NCI-H1694 (cell line): ENCODE measurements around the gene TNRC6B.
"Not testable (repeated sequence)": the region's sequence is repeated elsewhere in the genome, so short reads cannot be mapped to it uniquely, and the experiment has no call there.

Source experiments
- DNase-seq: peaks from one replicate; lab custom pipeline; 2025; lab: John Stamatoyannopoulos, UW

The TNRC6B gene

GRCh38 chr22:40183029-40183581 is 5.4 kb downstream of the TNRC6B start:
- no peak for DNase-seq

DNA sequence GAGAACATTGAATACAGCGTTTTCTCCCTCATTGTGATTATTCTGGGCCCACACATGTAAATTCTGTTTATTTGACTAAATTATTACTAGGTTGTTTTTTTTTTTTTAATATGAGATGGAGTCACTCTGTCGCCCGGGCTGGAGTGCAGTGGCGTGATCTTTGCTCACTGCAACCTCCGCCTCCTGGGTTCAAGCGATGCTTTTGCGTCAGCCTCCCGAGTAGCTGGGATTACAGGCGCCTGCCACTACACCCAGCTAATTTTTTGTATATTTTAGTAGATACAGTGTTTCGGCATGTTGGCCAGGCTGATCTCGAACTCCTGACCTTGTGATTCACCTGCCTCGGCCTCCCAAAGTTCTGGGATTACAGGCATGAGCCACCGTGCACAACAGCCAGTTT is 5.9 kb downstream of the TNRC6B start:
- DNase-seq, result not testable (repeated sequence)

- DNase-seq, result no peak
Measured at GRCh38 chr22:40187389-40187788, 9.7 kb downstream of the TNRC6B start.

DNA sequence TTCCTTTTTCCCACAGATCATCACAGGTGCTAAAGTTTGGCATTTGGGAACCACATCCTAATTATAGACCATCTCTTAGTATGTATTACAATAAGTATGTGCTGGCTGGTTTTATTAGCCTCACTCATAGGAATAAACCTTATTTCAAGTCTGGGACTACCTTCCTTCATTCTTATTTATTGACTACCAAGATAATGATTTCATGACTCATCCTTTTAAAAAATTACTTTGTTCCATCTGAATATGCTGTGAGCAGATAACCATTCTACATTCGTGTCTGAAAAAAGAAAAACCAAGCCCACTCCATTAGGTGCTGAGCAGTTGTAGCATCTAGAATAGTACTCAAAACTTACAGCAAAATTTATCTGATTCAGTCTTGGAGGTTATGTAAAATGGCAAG is 12.3 kb downstream of the TNRC6B start:
- no peak for DNase-seq

GRCh38 chr22:40190501-40190900 is 12.8 kb downstream of the TNRC6B start:
- DNase-seq, result no peak

GRCh38 chr22:40193429-40194421 is 16.0 kb downstream of the TNRC6B start:
- DNase-seq, result peak; percentile 32

- DNase-seq, result no peak
Measured at GRCh38 chr22:40194656-40195055, 16.9 kb downstream of the TNRC6B start.

DNA sequence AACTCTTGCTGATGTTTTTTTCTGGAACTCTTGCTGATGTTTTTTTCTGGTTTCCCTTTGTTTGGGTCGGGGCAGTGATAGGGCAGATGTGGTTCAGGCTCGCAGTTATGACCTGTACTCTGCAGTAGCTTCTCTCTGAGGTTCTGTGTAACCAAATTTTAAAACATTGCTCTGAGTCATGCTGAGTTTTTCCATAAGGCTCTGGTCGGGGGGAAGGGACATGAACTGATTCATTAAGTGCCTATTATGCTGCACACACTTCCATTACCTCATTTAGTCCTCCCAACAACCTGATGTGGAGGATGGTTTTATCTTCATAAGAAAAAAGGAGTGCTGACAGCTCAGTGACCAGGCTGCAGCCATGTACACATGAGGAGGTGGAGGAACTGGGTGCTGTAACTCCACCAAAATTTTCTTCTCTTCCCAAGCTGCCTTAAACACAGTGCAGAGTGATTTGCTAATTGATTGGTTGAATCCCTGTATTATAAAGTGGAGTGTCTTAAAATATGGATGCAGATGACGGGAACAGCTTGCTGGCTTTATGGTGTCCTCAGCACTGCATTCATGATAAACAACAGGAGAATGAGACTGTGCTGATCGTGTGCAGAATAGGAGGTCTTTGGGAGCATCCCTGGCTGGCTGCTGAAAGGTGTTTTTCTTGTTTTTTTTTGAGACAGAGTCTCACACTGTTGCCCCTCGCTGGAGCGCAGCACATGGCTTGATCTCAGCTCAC is 19.1 kb downstream of the TNRC6B start:
- DNase-seq, result no peak

GRCh38 chr22:40197421-40197820 is 19.7 kb downstream of the TNRC6B start:
- DNase-seq, result not testable (repeated sequence)

DNA sequence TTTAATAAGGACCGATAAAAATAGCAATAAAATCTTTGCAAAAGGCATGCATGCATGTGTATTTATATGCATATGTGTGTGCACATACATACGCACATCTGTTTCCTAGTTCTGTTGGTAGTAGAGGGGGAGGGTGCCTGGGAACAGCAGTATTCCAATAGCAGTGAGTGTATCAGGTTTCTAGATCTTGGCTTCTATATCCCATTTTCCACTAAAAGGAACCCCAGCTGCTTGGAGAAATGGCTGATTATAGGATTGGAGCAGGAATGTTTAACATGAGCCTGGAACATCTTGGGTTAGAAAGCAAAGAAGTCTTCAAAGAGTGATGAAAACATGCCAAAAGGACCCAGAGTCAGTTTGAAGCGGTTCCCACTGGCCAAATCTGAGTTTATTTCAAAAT is 21.0 kb downstream of the TNRC6B start:
- DNase-seq, result no peak

GRCh38 chr22:40199223-40199622 is 21.5 kb downstream of the TNRC6B start:
- DNase-seq, result no peak

GRCh38 chr22:40199852-40200251 is 22.1 kb downstream of the TNRC6B start:
- no peak for DNase-seq

- no peak for DNase-seq
Measured at GRCh38 chr22:40200795-40201530, 23.2 kb downstream of the TNRC6B start.

- DNase-seq, result no peak
Measured at GRCh38 chr22:40202225-40202944, 24.7 kb downstream of the TNRC6B start.

DNA sequence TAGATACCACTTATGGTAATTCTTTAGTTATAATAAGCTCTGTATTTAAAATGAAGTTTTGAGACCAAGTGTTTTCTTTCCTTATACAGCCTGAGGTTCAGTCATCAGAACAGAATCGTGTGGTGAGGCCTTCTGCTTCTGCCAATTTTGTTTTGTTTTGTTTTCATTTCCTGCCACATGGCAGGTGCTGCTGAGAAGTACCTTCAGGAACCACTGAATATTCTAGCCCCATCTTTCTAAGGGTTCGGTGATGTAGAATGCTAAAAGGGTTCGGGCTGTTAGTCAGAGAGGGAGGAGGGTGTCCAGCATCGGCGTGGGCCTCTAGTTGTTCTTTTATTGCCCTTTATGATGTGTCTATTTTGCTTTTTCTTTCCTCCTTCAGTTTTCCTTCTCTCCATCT is 25.8 kb downstream of the TNRC6B start:
- no peak for DNase-seq

- DNase-seq, result no peak
Measured at GRCh38 chr22:40204321-40205116, 26.8 kb downstream of the TNRC6B start.

- no peak for DNase-seq
Measured at GRCh38 chr22:40206561-40206960, 28.8 kb downstream of the TNRC6B start.

DNA sequence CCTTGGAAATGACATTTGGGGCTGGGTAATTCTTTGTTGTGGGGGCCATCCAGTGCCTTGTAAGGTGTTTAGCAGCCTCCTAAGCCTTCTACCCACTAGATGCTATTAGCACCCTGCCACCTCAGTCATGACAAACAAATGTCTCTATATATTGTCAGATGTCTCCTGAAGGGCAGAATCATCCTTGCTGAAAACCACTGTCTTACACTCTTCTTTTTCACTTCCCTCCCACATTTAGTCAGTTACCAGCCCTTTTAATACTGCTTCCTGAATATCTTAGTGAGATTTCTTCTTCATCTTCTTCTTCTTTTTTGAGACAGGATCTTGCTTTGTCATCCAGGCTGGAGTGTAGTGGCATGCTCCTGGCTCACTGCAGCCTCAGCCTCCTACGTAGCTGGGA is 33.1 kb downstream of the TNRC6B start:
- DNase-seq, result no peak

GRCh38 chr22:40211476-40212054 is 33.8 kb downstream of the TNRC6B start:
- DNase-seq, result no peak

- DNase-seq, result no peak
Measured at GRCh38 chr22:40212121-40212520, 34.4 kb downstream of the TNRC6B start.
